ENCODE measurements around the gene PROCR.
"Not testable (repeated sequence)": the region's sequence is repeated elsewhere in the genome, so short reads cannot be mapped to it uniquely, and the experiment has no call there.

PROCR gene

DNA sequence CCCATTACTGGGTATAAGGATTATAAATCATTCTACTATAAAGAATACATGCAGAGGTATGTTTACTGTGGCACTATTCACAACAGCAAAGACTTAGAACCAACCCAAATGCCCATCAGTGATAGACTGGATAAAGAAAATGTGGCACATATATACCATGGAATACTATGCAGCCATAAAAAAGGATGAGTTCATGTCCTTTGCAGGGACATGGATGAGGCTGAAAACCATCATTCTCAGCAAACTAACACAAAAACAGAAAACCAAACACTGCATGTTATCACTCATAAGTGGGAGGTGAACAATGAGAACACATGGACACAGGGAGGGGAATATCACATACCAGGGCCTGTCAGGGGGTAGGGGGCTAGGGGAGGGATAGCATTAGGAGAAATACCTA, 7.3 kb upstream of the PROCR start:
- DNase-seq (ENCODE audit: low read depth in 4 of 4, low spot score in 1 of 4): not testable (repeated sequence)

DNA sequence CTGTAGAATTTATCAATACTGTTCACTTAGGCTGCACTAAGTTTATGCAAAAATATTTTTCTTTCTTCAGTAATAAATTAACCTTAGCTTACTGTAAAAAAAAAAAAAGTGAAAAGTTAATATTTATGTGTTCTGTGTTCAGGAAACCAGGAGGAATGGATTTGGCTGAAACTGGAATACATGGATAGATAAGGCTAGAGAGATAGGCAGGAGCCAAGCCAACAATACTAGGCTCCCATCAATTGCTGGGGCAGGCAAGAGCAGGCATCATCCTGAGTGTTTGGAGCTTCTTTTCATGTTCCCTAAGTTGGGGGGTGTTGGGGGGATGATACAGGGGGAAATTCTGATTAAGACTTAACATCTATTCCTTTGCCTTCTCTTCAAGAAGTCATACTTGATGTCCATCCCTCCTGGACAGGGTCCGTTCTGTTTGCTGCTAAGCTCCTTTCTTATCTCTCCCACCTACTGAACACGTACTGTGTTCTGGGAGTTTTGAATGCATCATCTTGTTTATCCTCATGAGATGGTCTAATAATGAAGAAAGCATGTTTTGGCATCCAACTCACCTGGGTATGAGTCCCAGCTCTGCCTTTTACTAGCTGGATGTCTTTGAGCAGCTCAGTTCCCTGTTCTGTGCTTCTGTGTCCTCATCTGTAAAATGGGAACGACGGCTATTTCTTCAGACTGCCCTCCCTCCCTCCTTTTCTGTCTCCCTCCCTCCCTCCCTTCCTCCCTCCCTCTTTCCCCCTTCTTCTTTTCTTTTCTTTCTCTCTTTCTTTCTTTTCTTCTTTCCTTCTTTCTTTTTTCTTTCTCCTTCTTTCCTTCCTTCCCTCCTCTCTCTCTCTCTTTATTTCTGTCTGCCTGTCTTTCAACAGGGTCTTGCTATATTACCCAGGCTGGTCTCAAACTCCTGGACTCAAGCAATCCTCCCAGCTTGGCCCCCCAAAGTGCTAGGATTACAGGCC, 6.4 kb upstream of the PROCR start:
- DNase-seq (ENCODE audit: low read depth in 4 of 4, low spot score in 1 of 4): no peak

DNA sequence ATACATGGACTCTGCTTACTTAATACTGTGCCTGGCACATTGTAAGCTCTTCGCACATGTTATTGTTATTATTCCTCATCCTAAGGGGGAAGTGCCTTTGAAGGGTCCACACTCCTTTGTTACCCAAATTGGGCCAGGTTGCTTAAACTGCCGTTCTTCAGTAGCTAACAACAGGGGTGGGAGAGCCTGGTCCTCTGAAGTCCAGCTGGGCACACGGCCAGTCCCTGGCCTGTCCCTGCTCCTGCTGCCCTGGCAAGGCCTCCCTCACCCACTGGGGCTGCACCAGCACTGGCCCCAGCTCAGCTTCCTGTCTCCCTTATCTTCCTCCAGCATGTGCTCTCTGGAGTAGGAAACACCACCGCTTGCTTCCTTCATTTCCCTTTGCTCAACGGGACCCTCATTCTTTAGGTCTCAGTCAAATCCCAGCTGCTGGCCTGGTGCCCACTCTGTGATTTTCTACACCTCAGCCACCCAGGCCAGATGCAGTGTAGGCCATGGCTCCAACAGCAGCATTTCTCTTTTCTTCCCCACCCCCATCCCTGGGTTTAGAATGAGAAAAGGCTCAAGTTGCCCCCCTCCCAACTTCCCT, 5.5 kb upstream of the PROCR start:
- DNase-seq (ENCODE audit: low read depth in 4 of 4, low spot score in 1 of 4): no peak

DNA sequence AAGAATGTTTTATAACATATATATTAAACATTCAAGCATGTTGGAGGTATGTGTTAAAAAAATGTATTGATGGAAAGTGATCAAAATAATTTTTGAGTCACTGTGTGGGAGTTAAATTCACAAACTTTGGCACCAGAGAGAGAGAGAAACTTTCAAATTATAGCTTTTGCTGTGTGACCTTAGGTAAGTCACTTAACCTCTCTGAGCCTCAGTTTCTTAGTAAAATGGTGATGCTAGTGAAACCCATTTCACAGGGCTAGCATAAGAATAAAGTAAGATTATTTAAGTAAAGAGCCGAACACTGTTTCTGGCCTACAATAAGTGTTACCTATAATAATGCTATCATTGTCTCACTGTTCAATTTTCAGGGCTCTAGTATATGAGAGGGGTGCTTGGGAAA, 4.1 kb upstream of the PROCR start:
- no peak for DNase-seq (ENCODE audit: low read depth in 4 of 4, low spot score in 1 of 4)

DNA sequence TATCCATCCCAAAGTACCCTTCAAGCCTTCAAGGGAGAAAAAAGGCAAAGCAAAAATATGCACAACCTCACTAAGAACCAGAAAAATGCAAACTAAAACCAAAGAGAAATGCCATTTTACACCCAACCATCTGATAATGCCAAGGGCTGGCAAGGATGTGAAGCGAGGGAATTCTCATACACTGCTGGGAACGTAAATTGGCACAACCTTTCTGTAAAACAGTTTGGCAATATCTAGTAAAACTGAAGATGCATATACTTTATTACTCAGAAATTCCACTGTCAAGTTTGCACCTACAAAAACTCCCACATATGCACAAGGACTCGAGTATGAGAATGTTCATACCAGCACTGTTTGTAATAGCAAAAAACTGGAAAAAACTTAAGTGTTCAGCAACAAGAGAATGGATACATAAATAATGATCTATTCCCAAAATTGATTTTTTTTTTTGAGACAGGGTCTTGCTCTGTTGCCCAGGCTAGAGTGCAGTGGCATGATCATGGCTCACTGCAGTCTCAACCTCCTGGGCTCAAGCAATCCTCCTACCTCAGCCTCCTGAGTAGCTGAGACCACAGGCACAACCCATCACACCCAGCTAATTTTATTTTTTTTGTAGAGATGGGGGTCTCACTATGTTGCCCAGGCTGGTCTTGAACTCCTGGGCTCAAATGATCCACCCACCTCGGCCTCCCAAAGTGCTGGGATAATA, 3.0 kb upstream of the PROCR start:
- DNase-seq (ENCODE audit: low read depth in 4 of 4, low spot score in 1 of 4): not testable (repeated sequence)

DNA sequence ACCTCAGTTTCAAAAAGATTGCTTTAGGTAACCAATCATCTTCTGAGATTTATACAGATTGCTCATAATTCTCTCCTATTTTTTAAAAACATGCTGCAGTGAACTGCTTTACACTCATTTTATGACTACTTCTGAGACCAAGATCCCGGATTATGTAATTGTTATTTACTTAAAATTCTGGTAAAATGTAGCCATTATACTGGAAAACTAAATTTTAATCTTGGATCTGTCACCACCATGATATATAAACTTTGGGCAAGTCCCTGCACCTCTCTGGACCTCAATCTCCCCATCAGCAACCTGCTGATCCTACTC, 477 bp upstream of the PROCR start:
- DNase-seq (ENCODE audit: low read depth in 4 of 4, low spot score in 1 of 4): no peak

DNA sequence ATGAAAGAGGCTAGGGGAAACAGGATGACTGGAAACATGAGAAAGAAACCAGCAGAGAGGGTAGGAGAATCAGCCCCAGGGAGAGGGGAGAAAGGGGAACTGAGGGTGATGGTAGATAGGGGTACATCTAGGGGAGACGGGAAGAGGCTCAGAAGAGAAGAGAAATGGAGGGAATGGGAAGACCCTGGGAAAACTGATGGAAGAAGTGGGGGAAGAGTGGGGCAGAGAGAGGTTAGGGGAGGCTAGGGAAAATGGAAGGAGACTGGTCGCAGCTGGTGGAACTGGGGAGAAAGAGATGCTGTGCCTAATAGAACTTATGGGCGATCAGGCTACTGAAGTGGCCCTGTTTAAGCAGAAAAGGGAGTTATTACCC, 548 bp downstream of the PROCR start:
- no peak for DNase-seq (ENCODE audit: low read depth in 4 of 4, low spot score in 1 of 4)

DNA sequence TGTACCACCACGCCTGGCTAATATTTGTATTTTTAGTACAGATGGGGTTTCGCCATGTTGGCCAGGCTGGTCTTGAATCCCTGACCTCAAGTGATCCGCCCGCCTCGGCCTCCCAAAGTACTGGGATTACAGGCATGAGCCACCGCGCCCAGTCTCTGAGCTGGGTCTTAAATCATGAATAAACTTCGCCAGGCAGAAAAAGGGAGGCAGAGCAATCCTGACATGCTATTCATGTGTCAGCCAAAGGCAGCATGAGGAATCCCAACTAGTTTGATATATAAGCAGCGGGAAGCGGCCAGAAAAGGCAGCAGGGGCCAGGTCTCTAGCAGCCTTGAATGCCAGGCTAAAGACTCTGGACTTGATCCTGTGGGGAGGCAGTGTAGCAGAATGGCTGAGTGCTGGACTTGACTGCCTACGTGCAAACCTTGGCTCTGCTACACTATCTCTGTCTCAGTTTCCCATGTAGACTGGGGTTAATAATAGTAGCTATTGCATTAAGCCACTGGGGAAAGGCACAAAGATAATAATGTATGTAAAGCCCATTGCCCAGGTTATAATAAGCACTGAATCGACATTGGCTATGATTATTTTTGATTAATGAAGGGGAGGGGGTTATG, 1.8 kb downstream of the PROCR start:
- no peak for DNase-seq (ENCODE audit: low read depth in 4 of 4, low spot score in 1 of 4)

DNA sequence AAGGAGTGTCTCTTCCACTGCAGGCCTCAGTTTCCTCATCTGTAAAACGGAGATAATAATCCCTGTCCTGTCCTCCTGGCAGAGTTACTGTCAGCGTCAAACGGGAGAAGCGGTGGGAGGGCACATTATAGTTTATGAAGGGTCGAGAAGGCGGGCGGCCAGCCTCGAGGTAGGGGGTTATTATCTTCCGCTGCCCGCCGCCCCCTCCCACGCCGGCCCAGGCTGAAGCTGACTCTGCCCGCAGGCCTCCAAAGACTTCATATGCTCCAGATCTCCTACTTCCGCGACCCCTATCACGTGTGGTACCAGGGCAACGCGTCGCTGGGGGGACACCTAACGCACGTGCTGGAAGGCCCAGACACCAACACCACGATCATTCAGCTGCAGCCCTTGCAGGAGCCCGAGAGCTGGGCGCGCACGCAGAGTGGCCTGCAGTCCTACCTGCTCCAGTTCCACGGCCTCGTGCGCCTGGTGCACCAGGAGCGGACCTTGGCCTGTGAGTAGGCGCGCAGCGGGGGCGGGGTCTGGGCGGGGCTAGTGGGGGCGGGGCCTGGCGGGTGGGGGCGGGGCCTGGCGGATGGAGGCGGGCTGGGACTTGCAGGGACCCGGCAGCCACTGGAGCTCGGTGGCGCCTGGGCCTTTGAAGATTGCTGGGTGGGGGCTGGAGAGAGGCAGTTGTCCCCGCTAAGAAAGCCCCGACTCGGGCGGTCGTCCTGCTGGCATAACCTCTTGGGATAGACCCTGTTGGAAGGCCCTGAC, 2.8 kb downstream of the PROCR start:
- no peak for DNase-seq (ENCODE audit: low read depth in 4 of 4, low spot score in 1 of 4)

DNA sequence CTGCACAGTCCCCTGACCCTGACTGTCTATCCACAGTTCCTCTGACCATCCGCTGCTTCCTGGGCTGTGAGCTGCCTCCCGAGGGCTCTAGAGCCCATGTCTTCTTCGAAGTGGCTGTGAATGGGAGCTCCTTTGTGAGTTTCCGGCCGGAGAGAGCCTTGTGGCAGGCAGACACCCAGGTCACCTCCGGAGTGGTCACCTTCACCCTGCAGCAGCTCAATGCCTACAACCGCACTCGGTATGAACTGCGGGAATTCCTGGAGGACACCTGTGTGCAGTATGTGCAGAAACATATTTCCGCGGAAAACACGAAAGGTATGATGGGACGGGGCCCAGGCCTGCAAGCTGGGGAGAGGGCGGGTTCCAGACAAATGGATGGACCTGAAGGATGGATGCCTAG, 4.3 kb downstream of the PROCR start:
- DNase-seq (ENCODE audit: low read depth in 4 of 4, low spot score in 1 of 4): no peak

DNA sequence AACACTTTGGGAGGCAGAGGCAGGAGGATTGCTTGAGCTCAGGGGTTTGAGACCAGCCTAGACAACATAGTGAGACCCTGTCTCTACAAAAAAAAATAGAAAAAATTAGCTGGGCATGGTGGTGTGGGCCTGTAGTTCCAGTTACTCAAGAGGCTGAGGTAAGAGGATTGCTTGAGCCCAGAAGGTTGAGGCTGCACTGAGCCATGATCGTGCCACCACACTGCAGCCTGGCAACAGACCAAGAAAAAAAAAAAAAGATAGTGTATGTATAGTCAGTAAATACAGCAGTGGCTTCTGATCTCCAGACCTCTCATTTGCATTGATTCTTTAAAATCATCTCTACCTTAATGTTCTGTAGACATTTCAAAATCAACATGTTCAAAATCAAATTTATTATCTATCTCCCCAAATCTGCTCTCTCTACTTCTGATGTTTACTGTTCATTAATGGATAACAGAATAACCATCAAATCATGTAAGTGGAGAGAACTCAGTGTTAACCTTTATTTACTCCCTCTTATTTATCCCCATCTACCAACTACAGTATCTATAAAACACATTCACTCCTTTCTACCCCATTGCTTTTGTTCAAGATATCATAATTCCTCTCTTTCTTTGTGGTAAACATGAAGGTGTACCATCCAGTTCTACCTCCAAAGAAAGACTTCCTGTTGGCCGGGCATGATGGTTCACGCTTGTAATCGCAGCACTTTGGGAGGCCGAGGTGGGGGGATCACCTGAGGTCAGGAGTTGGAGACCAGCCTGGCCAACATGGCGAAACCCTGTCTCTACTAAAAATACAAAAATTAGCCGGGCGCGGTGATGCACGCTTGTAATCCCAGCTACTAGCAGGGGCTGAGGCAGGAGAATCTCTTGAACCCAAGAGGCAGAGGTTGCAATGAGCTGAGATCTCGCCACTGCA, 7.7 kb downstream of the PROCR start:
- no peak for DNase-seq (ENCODE audit: low read depth in 4 of 4, low spot score in 1 of 4)

DNA sequence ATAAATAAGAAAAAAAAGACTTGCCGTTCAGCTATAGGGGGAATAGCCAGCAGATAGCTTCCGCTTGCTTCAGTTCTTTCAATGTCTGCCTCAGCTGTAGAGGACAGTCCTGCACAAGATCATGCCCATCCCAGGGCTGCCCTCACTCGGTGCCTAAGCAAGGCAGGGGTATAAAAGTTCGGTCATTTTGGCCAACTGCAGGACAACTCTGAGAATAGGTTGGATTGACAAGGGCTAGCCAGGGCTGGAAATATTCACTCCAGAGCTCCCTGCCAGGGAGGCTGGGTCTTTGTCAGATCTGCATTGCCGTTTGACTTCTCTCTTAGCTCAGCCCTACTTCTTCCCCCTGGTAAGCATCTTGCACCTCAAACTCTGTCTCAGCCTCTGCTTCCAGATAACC, 8.4 kb downstream of the PROCR start:
- DNase-seq (ENCODE audit: low read depth in 4 of 4, low spot score in 1 of 4): no peak

DNA sequence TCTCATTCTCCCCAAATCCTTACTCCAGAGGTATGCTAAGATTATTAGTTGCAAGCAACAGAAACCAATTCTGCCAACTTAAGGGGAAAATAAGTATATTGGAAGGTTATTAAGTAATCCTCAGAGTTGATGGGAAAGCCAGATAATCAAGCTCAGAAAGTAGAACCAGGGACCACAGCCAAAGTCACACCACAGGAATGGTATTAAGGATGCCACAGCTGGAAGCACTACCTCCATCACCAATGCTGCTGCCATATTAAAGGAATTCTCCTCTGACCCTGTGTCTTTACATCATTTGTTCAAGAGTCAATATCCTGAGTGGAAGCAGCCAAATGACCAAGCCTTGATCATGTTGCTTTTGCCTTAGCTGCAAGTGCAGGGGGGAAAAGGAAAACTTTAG, 9.9 kb downstream of the PROCR start:
- DNase-seq (ENCODE audit: low read depth in 4 of 4, low spot score in 1 of 4): no peak

DNA sequence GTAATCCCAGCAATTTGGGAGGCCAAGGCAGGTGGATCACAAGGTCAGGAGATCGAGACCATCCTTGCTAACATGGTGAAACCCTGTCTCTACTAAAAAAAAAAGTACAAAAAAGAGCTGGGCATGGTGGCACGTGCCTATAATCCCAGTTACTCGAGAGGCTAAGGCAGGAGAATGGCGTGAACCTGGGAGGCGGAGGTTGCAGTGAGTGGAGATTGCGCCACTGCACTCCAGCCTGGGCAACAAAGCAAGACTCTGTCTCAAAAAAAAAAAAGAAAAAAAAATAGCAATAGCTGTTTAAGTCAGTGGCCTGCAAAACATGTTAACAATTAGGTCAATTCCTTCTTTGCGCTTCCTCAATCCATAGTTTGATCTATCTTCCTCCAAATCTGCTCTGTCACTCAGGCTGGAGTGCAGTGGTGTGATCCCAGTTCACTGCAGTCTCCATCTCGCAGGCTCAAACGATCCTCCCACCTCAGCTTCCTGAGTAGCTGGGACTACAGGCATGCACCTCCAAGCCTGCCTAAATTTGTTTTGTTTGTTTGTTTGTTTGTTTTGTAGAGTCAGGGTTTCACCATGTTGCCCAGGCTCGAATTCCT, 14.9 kb downstream of the PROCR start:
- not testable (repeated sequence) for DNase-seq (ENCODE audit: low read depth in 4 of 4, low spot score in 1 of 4)

DNA sequence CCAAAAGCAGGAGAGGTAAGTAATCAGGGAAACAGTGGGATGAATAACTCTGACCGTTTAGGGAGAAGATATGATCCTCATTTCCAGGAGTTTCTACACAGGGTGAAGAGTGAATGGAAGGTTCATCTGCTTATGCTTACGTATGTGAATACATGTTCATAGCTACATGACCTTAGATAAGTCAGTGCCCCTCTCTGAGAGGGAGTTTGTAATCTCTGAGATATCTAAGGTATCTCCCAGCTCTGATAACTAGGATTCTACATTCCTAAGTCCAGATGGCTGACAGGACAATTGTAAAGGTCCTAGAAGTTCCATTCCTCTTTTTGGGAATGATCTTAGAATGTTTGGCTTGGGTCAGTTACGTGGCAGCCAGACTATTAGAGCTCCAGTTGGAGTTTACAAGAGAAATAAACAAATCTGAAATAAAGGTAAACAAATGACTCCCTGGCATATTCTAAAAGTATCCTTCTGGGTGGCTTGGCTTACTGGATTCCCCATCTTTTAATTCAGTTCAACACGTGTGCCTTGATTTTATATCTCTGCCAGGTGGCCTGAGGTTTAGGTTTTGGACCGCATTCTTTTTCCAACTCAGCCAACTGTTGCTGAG, 15.8 kb downstream of the PROCR start:
- no peak for DNase-seq (ENCODE audit: low read depth in 4 of 4, low spot score in 1 of 4)

DNA sequence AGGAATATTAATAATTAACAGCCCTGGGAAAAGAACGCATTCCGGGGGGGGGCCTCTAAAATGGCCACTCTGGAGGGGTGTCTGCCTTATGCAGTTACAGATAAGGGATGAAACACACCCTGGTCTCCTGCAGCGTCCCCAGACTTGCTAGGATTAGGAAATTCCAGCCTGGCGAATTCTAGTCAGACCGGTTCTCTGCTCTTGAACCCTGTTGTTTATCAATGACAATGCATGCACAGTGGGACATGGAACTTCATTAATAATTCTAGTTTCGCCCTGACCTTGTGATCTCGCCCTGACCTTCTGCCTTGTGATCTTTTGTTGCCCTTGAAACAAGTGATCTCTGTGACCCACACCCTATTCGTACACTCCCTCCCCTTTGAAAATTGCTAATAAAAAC, 17.4 kb downstream of the PROCR start:
- not testable (repeated sequence) for DNase-seq (ENCODE audit: low read depth in 4 of 4, low spot score in 1 of 4)

DNA sequence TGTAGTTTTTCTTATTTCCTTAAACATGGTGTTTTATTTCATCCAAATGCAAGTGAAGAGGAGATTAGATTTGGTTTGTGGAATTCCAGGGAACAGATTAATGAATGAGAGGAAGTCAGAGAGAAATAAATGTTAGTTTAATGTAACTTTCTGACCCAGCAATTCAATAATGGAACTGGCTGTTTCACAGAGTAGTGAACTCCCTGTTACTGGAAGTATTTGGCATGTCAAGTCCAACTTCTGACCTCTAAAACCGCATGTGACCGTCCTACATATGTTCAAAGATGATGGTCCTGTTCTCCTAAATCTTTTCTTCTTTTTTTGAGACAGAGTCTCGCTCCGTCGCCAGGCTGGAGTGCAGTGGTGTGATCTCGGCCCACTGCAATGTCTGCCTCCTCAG, 18.7 kb downstream of the PROCR start:
- DNase-seq (ENCODE audit: low read depth in 4 of 4, low spot score in 1 of 4): no peak

DNA sequence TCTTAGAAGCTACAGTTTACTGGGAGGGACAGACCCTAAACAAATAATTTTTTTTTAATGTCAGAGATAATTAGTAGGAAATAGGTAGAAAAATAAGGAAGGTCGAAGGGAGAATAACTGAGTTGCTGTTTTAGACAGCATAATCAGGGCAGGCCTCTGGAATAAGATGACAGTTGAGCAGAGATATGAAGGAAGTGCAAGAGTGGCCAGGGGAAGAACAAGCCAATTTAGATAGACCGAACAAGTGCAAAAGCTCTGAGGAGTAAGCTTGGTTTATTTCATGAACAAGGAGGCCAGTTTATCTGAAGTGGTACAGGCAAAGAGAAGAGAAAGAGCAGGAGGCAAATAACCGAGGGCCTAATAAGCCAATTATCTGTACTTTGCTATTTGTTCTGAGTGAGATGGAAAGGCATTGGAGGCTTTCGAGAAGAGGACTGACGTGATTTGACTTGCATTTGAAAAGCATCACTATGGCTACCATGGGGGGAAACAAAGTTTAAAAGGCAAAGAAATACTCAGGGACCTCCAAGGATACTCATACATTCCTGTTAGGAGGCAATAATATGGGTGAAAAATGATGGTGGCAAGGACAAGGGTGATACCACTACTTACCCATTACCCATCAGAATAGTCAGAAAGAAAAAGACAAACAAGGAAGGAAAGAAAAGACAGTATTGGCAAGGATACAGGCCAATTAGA, 19.7 kb downstream of the PROCR start:
- DNase-seq (ENCODE audit: low read depth in 4 of 4, low spot score in 1 of 4): no peak

Data from stimulated activated CD4-positive, alpha-beta T cell treated with anti-CD3 and anti-CD28 coated beads, Interleukin-1b, Interleukin-23, amount 100 ng/mL, for 24 hours (primary cell).